ENCODE results near the gene GLUD1.
"Not testable (repeated sequence)": the region's sequence is repeated elsewhere in the genome, so short reads cannot be mapped to it uniquely, and the experiment has no call there.

DNA sequence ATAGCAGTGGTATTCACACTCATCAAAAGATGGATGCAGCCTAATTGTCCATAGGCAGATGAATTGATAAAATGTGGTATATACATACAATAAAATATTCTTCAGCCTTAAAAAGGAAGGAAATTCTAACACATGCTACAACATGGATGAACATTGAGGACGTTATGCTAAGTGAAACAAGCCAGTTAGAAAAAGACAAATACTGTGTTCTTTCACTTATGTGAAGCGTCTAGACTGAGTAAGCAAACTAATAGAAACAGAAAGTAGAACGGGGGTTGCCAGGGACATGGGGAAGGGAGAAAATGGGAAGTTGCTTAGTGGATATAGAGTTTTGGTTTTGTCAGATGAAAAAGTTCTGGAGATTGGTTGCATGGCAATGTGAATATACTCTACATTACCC, 81.1 kb downstream of the GLUD1 start:
- TF ChIP-seq, protein P1, sequence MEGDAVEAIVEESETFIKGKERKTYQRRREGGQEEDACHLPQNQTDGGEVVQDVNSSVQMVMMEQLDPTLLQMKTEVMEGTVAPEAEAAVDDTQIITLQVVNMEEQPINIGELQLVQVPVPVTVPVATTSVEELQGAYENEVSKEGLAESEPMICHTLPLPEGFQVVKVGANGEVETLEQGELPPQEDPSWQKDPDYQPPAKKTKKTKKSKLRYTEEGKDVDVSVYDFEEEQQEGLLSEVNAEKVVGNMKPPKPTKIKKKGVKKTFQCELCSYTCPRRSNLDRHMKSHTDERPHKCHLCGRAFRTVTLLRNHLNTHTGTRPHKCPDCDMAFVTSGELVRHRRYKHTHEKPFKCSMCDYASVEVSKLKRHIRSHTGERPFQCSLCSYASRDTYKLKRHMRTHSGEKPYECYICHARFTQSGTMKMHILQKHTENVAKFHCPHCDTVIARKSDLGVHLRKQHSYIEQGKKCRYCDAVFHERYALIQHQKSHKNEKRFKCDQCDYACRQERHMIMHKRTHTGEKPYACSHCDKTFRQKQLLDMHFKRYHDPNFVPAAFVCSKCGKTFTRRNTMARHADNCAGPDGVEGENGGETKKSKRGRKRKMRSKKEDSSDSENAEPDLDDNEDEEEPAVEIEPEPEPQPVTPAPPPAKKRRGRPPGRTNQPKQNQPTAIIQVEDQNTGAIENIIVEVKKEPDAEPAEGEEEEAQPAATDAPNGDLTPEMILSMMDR (IDR thresholded peaks at IDR 0.05): not testable (repeated sequence)
- not testable (repeated sequence) for TF ChIP-seq POLR2AphosphoS5 (IDR thresholded peaks at IDR 0.05; ENCODE audit: low read depth, low read length)
- TF ChIP-seq, protein P2, sequence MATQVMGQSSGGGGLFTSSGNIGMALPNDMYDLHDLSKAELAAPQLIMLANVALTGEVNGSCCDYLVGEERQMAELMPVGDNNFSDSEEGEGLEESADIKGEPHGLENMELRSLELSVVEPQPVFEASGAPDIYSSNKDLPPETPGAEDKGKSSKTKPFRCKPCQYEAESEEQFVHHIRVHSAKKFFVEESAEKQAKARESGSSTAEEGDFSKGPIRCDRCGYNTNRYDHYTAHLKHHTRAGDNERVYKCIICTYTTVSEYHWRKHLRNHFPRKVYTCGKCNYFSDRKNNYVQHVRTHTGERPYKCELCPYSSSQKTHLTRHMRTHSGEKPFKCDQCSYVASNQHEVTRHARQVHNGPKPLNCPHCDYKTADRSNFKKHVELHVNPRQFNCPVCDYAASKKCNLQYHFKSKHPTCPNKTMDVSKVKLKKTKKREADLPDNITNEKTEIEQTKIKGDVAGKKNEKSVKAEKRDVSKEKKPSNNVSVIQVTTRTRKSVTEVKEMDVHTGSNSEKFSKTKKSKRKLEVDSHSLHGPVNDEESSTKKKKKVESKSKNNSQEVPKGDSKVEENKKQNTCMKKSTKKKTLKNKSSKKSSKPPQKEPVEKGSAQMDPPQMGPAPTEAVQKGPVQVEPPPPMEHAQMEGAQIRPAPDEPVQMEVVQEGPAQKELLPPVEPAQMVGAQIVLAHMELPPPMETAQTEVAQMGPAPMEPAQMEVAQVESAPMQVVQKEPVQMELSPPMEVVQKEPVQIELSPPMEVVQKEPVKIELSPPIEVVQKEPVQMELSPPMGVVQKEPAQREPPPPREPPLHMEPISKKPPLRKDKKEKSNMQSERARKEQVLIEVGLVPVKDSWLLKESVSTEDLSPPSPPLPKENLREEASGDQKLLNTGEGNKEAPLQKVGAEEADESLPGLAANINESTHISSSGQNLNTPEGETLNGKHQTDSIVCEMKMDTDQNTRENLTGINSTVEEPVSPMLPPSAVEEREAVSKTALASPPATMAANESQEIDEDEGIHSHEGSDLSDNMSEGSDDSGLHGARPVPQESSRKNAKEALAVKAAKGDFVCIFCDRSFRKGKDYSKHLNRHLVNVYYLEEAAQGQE (IDR thresholded peaks at IDR 0.05; ENCODE audit: insufficient read depth in 1 of 2, low read depth in 2 of 2, low read length in 1 of 2): not testable (repeated sequence)
